ENCODE data around the gene NUCB2.
"Not testable (repeated sequence)": the region's sequence is repeated elsewhere in the genome, so short reads cannot be mapped to it uniquely, and the experiment has no call there.

The NUCB2 gene

GRCh38 chr11:17267576-17267975, 9.0 kb upstream of the NUCB2 start:
- Histone ChIP-seq H4K91ac (ENCODE audit: low read depth, low read length, poor library complexity) (no peak overlapping the region), H2BK120ac (ENCODE audit: low read depth, low read length) (no peak overlapping the region), H3K4me2 (ENCODE audit: insufficient read depth, low read length, poor library complexity, severe bottlenecking) (no peak overlapping the region), H3K18ac (ENCODE audit: low read length) (no peak overlapping the region), H3K27me3 (ENCODE audit: control insufficient read depth in 3 of 3, insufficient read depth in 3 of 3, low read depth in 1 of 3, low read length in 3 of 3) (peaks cover 0 to 2% (median 0%) of the 10 kb centered on the region in 3 experiments), H3K14ac (ENCODE audit: low read length) (no peak overlapping the region), H2AK5ac (ENCODE audit: low read depth, low read length) (no peak overlapping the region), H3K36me3 (replicated peaks in 1 of 2; ENCODE audit: control insufficient read depth in 2 of 2, insufficient read depth in 2 of 2, low read length in 2 of 2) (no peaks in the 10 kb centered on the region), H3K23ac (ENCODE audit: low read depth, low read length, poor library complexity) (no peak overlapping the region), H3K4me3 (ENCODE audit: low read length in 2 of 2) (no peak overlapping the region), H3K9me3 (replicated peaks in 1 of 2; ENCODE audit: control insufficient read depth in 2 of 2, insufficient read depth in 1 of 2, low read depth in 1 of 2, low read length in 2 of 2) (no peaks in the 10 kb centered on the region), H2BK12ac (ENCODE audit: low read length) (no peak overlapping the region), H3K27ac (replicated peaks; ENCODE audit: low read length) (no peak overlapping the region), H2BK15ac (ENCODE audit: low read length) (no peak overlapping the region), H2AFZ (ENCODE audit: low read length) (no peak overlapping the region), H3K79me1 (ENCODE audit: low read depth, low read length) (no peaks in the 10 kb centered on the region), H2BK5ac (ENCODE audit: low read length) (no peak overlapping the region), H3K9ac (ENCODE audit: low read depth, low read length, poor library complexity) (no peak overlapping the region), H4K8ac (ENCODE audit: low read depth, low read length) (no peak overlapping the region), H3K4me1 (ENCODE audit: control insufficient read depth in 2 of 2, insufficient read depth in 1 of 2, low read depth in 1 of 2, low read length in 2 of 2) (no peaks in the 10 kb centered on the region), H3K4ac (ENCODE audit: low read length) (no peak overlapping the region)
- WGBS, 2 donors (ENCODE audit: extremely low coverage in 2 of 2, insufficient read length in 2 of 2, insufficient replicate concordance in 1 of 2): no CpG with 5 or more reads among the region's 5 CpGs
- no peak for DNase-seq (ENCODE audit: low spot score)

GRCh38 chr11:17268500-17268899, 8.0 kb upstream of the NUCB2 start:
- H3K4ac ChIP-seq (ENCODE audit: low read length); H2BK15ac ChIP-seq (ENCODE audit: low read length); H4K8ac ChIP-seq (ENCODE audit: low read depth, low read length); H2AFZ ChIP-seq (ENCODE audit: low read length); H3K36me3 ChIP-seq (replicated peaks in 1 of 2; ENCODE audit: control insufficient read depth in 2 of 2, insufficient read depth in 2 of 2, low read length in 2 of 2); H3K18ac ChIP-seq (ENCODE audit: low read length); H3K14ac ChIP-seq (ENCODE audit: low read length); H3K4me3 ChIP-seq (ENCODE audit: low read length in 2 of 2); H3K4me1 ChIP-seq (ENCODE audit: control insufficient read depth in 2 of 2, insufficient read depth in 1 of 2, low read depth in 1 of 2, low read length in 2 of 2); H3K9ac ChIP-seq (ENCODE audit: low read depth, low read length, poor library complexity); H3K9me3 ChIP-seq (replicated peaks in 1 of 2; ENCODE audit: control insufficient read depth in 2 of 2, insufficient read depth in 1 of 2, low read depth in 1 of 2, low read length in 2 of 2); H3K79me1 ChIP-seq (ENCODE audit: low read depth, low read length); H3K4me2 ChIP-seq (ENCODE audit: insufficient read depth, low read length, poor library complexity, severe bottlenecking); DNase-seq (ENCODE audit: low spot score); H2BK12ac ChIP-seq (ENCODE audit: low read length); H3K23ac ChIP-seq (ENCODE audit: low read depth, low read length, poor library complexity); H3K27ac ChIP-seq (replicated peaks; ENCODE audit: low read length); H2BK120ac ChIP-seq (ENCODE audit: low read depth, low read length); H4K91ac ChIP-seq (ENCODE audit: low read depth, low read length, poor library complexity); H3K27me3 ChIP-seq (ENCODE audit: control insufficient read depth in 3 of 3, insufficient read depth in 3 of 3, low read depth in 1 of 3, low read length in 3 of 3); H2AK5ac ChIP-seq (ENCODE audit: low read depth, low read length); H2BK5ac ChIP-seq (ENCODE audit: low read length): not testable (repeated sequence)
- no CpG with 5 or more reads among the region's 5 CpGs for WGBS, 2 donors (ENCODE audit: extremely low coverage in 2 of 2, insufficient read length in 2 of 2, insufficient replicate concordance in 1 of 2)

DNA sequence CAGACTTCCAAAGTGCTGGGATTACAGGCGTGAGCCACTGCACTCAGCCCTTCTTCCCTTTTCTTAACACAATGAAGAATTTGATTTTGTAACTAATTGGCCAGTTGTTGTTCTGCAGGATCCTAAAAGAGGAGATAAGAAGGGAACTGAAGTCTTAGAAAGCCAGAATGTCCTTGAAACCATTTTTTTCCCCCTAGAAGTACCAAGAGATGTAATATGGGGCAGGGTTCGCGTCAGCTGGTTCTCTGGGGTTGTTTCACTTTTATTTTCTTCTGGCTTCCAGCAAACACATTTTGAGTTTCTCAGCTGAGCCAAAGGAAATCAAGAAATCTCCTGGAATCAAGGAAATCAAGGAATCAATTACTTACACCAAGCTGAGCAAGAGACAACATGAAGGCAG, 7.6 kb upstream of the NUCB2 start:
- WGBS, 2 donors (ENCODE audit: extremely low coverage in 2 of 2, insufficient read length in 2 of 2, insufficient replicate concordance in 1 of 2): no CpG with 5 or more reads among the region's 3 CpGs
- H3K9ac ChIP-seq (ENCODE audit: low read depth, low read length, poor library complexity): no peak overlapping the region
- no peak overlapping the region for H2BK15ac ChIP-seq (ENCODE audit: low read length)
- no peak overlapping the region for H3K23ac ChIP-seq (ENCODE audit: low read depth, low read length, poor library complexity)
- no peak overlapping the region for H3K14ac ChIP-seq (ENCODE audit: low read length)
- H2BK120ac ChIP-seq (ENCODE audit: low read depth, low read length): no peak overlapping the region
- H3K27me3 ChIP-seq (ENCODE audit: control insufficient read depth in 3 of 3, insufficient read depth in 3 of 3, low read depth in 1 of 3, low read length in 3 of 3): peaks cover 0 to 2% (median 0%) of the 10 kb centered on the region in 3 experiments
- H2BK5ac ChIP-seq (ENCODE audit: low read length): no peak overlapping the region
- H3K36me3 ChIP-seq (replicated peaks in 1 of 2; ENCODE audit: control insufficient read depth in 2 of 2, insufficient read depth in 2 of 2, low read length in 2 of 2): no peaks in the 10 kb centered on the region
- H4K91ac ChIP-seq (ENCODE audit: low read depth, low read length, poor library complexity): no peak overlapping the region
- no peak overlapping the region for H3K27ac ChIP-seq (replicated peaks; ENCODE audit: low read length)
- no peak overlapping the region for H3K4me3 ChIP-seq (ENCODE audit: low read length in 2 of 2)
- H3K79me1 ChIP-seq (ENCODE audit: low read depth, low read length): no peaks in the 10 kb centered on the region
- H3K4me1 ChIP-seq (ENCODE audit: control insufficient read depth in 2 of 2, insufficient read depth in 1 of 2, low read depth in 1 of 2, low read length in 2 of 2): peaks cover 3 to 4% of the 10 kb centered on the region in 2 donors
- H2AFZ ChIP-seq (ENCODE audit: low read length): no peak overlapping the region
- no peak overlapping the region for H3K4ac ChIP-seq (ENCODE audit: low read length)
- H3K18ac ChIP-seq (ENCODE audit: low read length): no peak overlapping the region
- DNase-seq (ENCODE audit: low spot score): no peak
- H3K4me2 ChIP-seq (ENCODE audit: insufficient read depth, low read length, poor library complexity, severe bottlenecking): no peak overlapping the region
- no peaks in the 10 kb centered on the region for H3K9me3 ChIP-seq (replicated peaks in 1 of 2; ENCODE audit: control insufficient read depth in 2 of 2, insufficient read depth in 1 of 2, low read depth in 1 of 2, low read length in 2 of 2)
- H2BK12ac ChIP-seq (ENCODE audit: low read length): no peak overlapping the region
- no peak overlapping the region for H2AK5ac ChIP-seq (ENCODE audit: low read depth, low read length)
- no peak overlapping the region for H4K8ac ChIP-seq (ENCODE audit: low read depth, low read length)

GRCh38 chr11:17272801-17273200, 3.7 kb upstream of the NUCB2 start:
- Histone ChIP-seq H3K36me3 (replicated peaks in 1 of 2; ENCODE audit: control insufficient read depth in 2 of 2, insufficient read depth in 2 of 2, low read length in 2 of 2) (no peaks in the 10 kb centered on the region), H3K27me3 (ENCODE audit: control insufficient read depth in 3 of 3, insufficient read depth in 3 of 3, low read depth in 1 of 3, low read length in 3 of 3) (no peaks in the 10 kb centered on the region), H3K4me2 (ENCODE audit: insufficient read depth, low read length, poor library complexity, severe bottlenecking) (no peak overlapping the region), H3K79me1 (ENCODE audit: low read depth, low read length) (peaks cover 2% of the 10 kb centered on the region), H3K27ac (replicated peaks; ENCODE audit: low read length) (no peak overlapping the region), H3K18ac (ENCODE audit: low read length) (peak overlapping the region; percentile 29), H3K4me1 (ENCODE audit: control insufficient read depth in 2 of 2, insufficient read depth in 1 of 2, low read depth in 1 of 2, low read length in 2 of 2) (peaks cover 4 to 6% of the 10 kb centered on the region in 2 donors), H2BK15ac (ENCODE audit: low read length) (peak overlapping the region; percentile 31), H3K4me3 (ENCODE audit: low read length in 2 of 2) (no peak overlapping the region), H4K91ac (ENCODE audit: low read depth, low read length, poor library complexity) (no peak overlapping the region), H4K8ac (ENCODE audit: low read depth, low read length) (no peak overlapping the region), H2AK5ac (ENCODE audit: low read depth, low read length) (no peak overlapping the region), H2AFZ (ENCODE audit: low read length) (peak overlapping the region; percentile 87), H2BK120ac (ENCODE audit: low read depth, low read length) (no peak overlapping the region), H3K9me3 (replicated peaks in 1 of 2; ENCODE audit: control insufficient read depth in 2 of 2, insufficient read depth in 1 of 2, low read depth in 1 of 2, low read length in 2 of 2) (no peaks in the 10 kb centered on the region), H3K4ac (ENCODE audit: low read length) (no peak overlapping the region), H2BK12ac (ENCODE audit: low read length) (no peak overlapping the region), H3K23ac (ENCODE audit: low read depth, low read length, poor library complexity) (no peak overlapping the region), H2BK5ac (ENCODE audit: low read length) (no peak overlapping the region), H3K14ac (ENCODE audit: low read length) (no peak overlapping the region), H3K9ac (ENCODE audit: low read depth, low read length, poor library complexity) (no peak overlapping the region)
- DNase-seq (ENCODE audit: low spot score): no peak
- no CpG with 5 or more reads among the region's 1 CpG for WGBS, 2 donors (ENCODE audit: extremely low coverage in 2 of 2, insufficient read length in 2 of 2, insufficient replicate concordance in 1 of 2)

Data from neuronal stem cell (in vitro differentiated cells).